HepG2 (cell line): ENCODE results near the gene ARHGAP21.

Experiments used
- AKAP8 ChIP-seq: sonication (generic); formaldehyde crosslinking; IDR thresholded peaks from 2 replicates; pipeline ENCODE4 v1.5.1; 2020; ENCODE audit warnings: mild to moderate bottlenecking, missing genetic modification reagents
- CTCF ChIP-seq: sonication (generic); formaldehyde crosslinking; IDR thresholded peaks from 2 replicates; pipeline ENCODE4 v1.5.0; 2020; ENCODE audit warnings: mild to moderate bottlenecking, missing genetic modification reagents, moderate library complexity
- DPF2 ChIP-seq: sonication (generic); formaldehyde crosslinking; IDR thresholded peaks from 2 replicates; pipeline ENCODE4 v1.4.0; 2020; ENCODE audit warnings: mild to moderate bottlenecking, low read depth, missing genetic modification reagents, borderline replicate concordance
- EZH2 ChIP-seq: conservative IDR thresholded peaks from 2 replicates; pipeline ENCODE4 v1.6.1; 2012; ENCODE audit warnings: mild to moderate bottlenecking, low read depth, low read length, moderate library complexity
- MAX ChIP-seq: IDR thresholded peaks from 2 replicates; pipeline ENCODE4 v1.6.1; 2012; ENCODE audit warnings: inconsistent platforms
- PTBP1 ChIP-seq: fragments of 200-400 bp; formaldehyde crosslinking; IDR thresholded peaks from 2 replicates; pipeline ENCODE4 v1.6.1; 2018; ENCODE audit warnings: low read length, low read depth; ENCODE audit not compliant: poor library complexity, severe bottlenecking
- SMAD1 ChIP-seq: sonication (generic); formaldehyde crosslinking; IDR thresholded peaks from 2 replicates; pipeline ENCODE4 v1.4.0; 2020; ENCODE audit warnings: missing genetic modification reagents, low read depth, mild to moderate bottlenecking, borderline replicate concordance
- TRAFD1 ChIP-seq: sonication (generic); formaldehyde crosslinking; IDR thresholded peaks from 2 replicates; pipeline ENCODE4 v1.5.1; 2020; ENCODE audit warnings: missing genetic modification reagents, mild to moderate bottlenecking, borderline replicate concordance
- ZC3H13 ChIP-seq: sonication (generic); formaldehyde crosslinking; IDR thresholded peaks from 2 replicates; pipeline ENCODE4 v1.8.1; 2023; ENCODE audit warnings: mild to moderate bottlenecking, missing genetic modification reagents, moderate library complexity

GRCh38 chr10:24541239-24541753 lies 182.4 kb downstream of the ARHGAP21 start:
- peak; percentile 83 for TF ChIP-seq DPF2 (CRISPR knock-in tag)
- no peak for TF ChIP-seq TRAFD1
- TF ChIP-seq MAX: no peak
- no peak for TF ChIP-seq CTCF (CRISPR knock-in tag)
- TF ChIP-seq PTBP1: no peak
- no peak for TF ChIP-seq AKAP8 (CRISPR knock-in tag)
- TF ChIP-seq ZC3H13 (CRISPR knock-in tag): no peak
- no peak for TF ChIP-seq EZH2
- no peak for TF ChIP-seq SMAD1
